ENCODE data around the gene GRIP2.

- TF ChIP-seq CTCF (IDR thresholded peaks at IDR 0.05; ENCODE audit: extremely low read depth in 1 of 2, insufficient read depth in 1 of 2, low read depth in 1 of 2, low read length in 2 of 2) = no peak
- TF ChIP-seq POLR2AphosphoS5 (IDR thresholded peaks at IDR 0.05; ENCODE audit: insufficient read depth, low read depth, low read length) = no peak
- TF ChIP-seq EZH2 (IDR thresholded peaks at IDR 0.05; ENCODE audit: borderline replicate concordance, low read depth, low read length, severe bottlenecking) = no peak
Measured at GRCh38 chr3:14531856-14532395, 8.2 kb downstream of the GRIP2 start.

Data from endothelial cell of umbilical vein (primary cell).